CD4-positive, alpha-beta T cell (primary cell): Measurements from ENCODE around the gene PCDH1. TPM values are rescaled to one million over a fixed set of nuclear protein-coding genes. Genes with fewer than 3 reads are reported as not detected.

Experiments
- ATAC-seq: fragments of 200-7000 bp; cut with Tn5 transposase; one replicate; pipeline ENCODE4 v1.10.0; 2022; ENCODE audit warnings: mild to moderate bottlenecking; ENCODE audit not compliant: poor library complexity
- CTCF ChIA-PET: fragments of 350-600 bp; sonication (Branson Sonifier 250); formaldehyde crosslinking; loops from one replicate; lab custom pipeline; 2021; ENCODE audit warnings: antibody characterized with exemption, inconsistent platforms; lab: Charles Lee
- POLR2A ChIA-PET: fragments of 350-600 bp; sonication (Branson Sonifier 250); formaldehyde crosslinking; loops from one replicate; lab custom pipeline; 2021; ENCODE audit warnings: antibody characterized with exemption, inconsistent platforms; lab: Charles Lee
- DNase-seq, 14 experiments: peaks; one replicate each; pipeline ENCODE4 v3.0.0-alpha.2; 2013 to 2020; ENCODE audit warnings: mixed read lengths in 2 of 14
- H3K27ac ChIP-seq, 2 donors: one replicate each; pipeline versions ENCODE4 v1.5.1 to v1.7.0; 2013; ENCODE audit warnings: low read length in 2 of 2, low read depth in 1 of 2, mild to moderate bottlenecking in 1 of 2
- H3K27me3 ChIP-seq, 2 experiments: 1 replicate in 1 of 2; 2 replicates in 1 of 2; pipeline versions ENCODE4 v1.6.1 to v1.7.0; 2013; ENCODE audit warnings: low read length in 2 of 2, control low read depth in 1 of 2, mild to moderate bottlenecking in 1 of 2, moderate library complexity in 1 of 2; ENCODE audit not compliant: insufficient read depth in 2 of 2, control insufficient read depth in 1 of 2
- H3K36me3 ChIP-seq: one replicate; pipeline ENCODE4 v1.6.1; 2013; ENCODE audit warnings: low read length, control low read depth; ENCODE audit not compliant: insufficient read depth
- H3K4me1 ChIP-seq: one replicate; pipeline ENCODE4 v1.6.1; 2013; ENCODE audit warnings: low read length, control low read depth; ENCODE audit not compliant: insufficient read depth
- H3K4me3 ChIP-seq: one replicate; pipeline ENCODE4 v1.5.1; 2013; ENCODE audit warnings: mild to moderate bottlenecking, low read length, moderate library complexity
- H3K9me3 ChIP-seq, 2 experiments: 1 replicate in 1 of 2; 2 replicates in 1 of 2; pipeline versions ENCODE4 v1.6.1 to v1.7.0; 2013; ENCODE audit warnings: low read length in 2 of 2, mild to moderate bottlenecking in 2 of 2, control low read depth in 1 of 2, moderate library complexity in 1 of 2; ENCODE audit not compliant: control insufficient read depth in 1 of 2, insufficient read depth in 1 of 2
- H3K27ac Mint-ChIP-seq: one replicate; pipeline ENCODE4 v1.8.0; 2020; ENCODE audit warnings: mixed read lengths
- H3K27me3 Mint-ChIP-seq: one replicate; pipeline ENCODE4 v1.8.0; 2021; ENCODE audit warnings: mixed read lengths
- H3K36me3 Mint-ChIP-seq: one replicate; pipeline ENCODE4 v1.8.0; 2021; ENCODE audit warnings: low read depth, mixed read lengths
- H3K4me1 Mint-ChIP-seq: one replicate; pipeline ENCODE4 v1.8.0; 2021; ENCODE audit warnings: low read depth, mixed read lengths
- H3K4me3 Mint-ChIP-seq: one replicate; pipeline ENCODE4 v1.8.0; 2020; ENCODE audit warnings: mild to moderate bottlenecking, mixed read lengths
- H3K9me3 Mint-ChIP-seq: one replicate; pipeline ENCODE4 v1.8.0; 2020; ENCODE audit warnings: mixed read lengths
- intact Hi-C, 2 experiments: fragments of 100-400 bp; cut with DNase I in 1 of 2; cut with micrococcal nuclease in 1 of 2; formaldehyde crosslinking; loops; one replicate each; pipeline versions ENCODE4 v1.15.1 to v1.9.0; 2023 to 2025; cut with DNase I, micrococcal nuclease
- total RNA-seq, 174 experiments: library from RNA in 2 of 174; stranded (reverse) in 2 of 174; gene quantifications; one replicate each; pipeline ENCODE4 v1.2.3 and lab custom pipeline; 2021 to 2026
- TF ChIP-seq, protein P1 (sequence below): fragments of 200-600 bp; IDR thresholded peaks from one replicate; pipeline ENCODE4 v1.8.0; 2022; ENCODE audit warnings: antibody characterized with exemption, mild to moderate bottlenecking

The PCDH1 gene
- total RNA-seq, 2 experiments from 2014 or later, result 0.17 TPM; not detected in 1

DNA sequence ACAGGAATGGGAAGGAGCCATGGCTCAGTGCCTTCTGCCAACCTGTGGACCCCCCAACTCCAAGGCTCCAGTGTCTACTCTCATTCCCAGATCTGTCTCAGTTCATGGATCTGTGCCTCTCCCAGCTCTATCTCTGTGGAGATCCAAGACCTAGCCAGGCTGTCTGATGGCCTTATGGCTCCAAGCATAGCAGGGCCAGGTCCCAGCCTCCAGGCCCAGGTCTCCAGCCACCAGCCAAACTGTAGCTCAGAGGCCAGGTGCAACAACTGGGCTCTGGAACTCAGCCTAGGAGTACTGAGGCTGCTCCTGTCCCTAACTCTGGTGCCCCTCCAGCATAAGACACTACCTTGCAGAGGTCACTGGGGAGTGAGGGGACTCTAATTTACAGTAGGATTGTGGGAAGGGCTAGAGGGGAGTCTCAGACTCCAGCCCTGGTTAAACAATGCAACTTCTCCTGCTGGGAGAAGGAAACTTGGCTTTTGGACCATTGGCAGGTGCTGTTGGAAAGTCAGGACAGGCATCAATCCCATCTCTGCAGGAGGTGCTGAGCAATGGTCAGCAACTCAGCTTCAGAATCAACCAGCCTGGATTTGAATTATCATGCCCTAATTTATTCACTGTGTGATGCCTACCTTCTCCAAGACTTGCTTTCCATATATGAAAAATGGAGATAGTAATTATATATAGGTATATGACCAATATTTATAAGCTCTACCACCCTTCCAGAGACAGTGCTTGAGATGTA lies 63.0 kb downstream of the PCDH1 start:
- H3K27me3 ChIP-seq, result peaks cover 19 to 33% of the 10 kb centered on the region in 2 experiments
- H3K4me3 Mint-ChIP-seq, result no peak overlapping the region

DNA sequence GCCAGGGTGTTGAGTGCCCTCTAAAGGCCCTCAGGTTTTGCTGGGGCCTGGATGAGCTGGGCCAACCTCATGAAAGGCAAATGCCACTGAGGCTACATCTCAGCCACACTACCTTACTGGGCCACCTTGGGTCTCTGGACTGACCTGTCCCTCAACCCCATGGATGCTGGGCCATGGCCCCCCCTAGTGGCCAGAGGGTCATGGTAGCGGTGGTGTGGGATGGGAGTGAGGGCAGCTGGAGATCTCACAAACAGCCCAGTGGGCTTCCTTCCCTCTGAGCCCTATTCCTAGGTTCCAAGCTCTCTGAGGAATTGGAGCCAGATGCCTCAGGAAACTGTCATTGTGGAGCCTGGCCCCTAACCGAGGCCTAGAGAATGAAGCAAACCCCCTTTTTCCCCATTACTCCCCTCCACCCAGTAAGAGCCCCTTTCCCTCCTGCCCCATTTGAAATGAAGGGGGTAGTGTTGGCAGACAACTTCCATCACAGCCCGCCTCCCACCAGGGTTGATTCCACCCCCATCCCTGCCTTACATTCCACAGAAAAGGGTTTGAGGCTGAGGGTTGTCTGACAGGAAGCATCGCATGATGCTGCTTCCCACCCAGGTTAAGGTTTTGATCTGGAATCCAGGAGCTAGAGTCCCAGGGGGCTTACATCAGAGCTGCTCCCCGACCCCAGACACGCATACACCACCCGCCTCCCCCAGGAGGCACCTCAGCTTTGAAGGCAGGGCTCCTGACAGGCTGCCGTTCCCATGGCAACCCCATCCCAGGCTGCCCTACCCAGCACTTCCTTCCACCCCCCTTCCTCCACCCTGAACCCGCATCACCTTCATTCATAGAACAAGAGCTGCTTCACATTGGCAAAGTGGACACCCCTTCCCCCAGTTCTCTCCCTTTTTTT lies 63.9 kb downstream of the PCDH1 start:
- ATAC-seq, result peak; percentile 32
- no peak overlapping the region for H3K27ac Mint-ChIP-seq
- TF ChIP-seq, protein P1, sequence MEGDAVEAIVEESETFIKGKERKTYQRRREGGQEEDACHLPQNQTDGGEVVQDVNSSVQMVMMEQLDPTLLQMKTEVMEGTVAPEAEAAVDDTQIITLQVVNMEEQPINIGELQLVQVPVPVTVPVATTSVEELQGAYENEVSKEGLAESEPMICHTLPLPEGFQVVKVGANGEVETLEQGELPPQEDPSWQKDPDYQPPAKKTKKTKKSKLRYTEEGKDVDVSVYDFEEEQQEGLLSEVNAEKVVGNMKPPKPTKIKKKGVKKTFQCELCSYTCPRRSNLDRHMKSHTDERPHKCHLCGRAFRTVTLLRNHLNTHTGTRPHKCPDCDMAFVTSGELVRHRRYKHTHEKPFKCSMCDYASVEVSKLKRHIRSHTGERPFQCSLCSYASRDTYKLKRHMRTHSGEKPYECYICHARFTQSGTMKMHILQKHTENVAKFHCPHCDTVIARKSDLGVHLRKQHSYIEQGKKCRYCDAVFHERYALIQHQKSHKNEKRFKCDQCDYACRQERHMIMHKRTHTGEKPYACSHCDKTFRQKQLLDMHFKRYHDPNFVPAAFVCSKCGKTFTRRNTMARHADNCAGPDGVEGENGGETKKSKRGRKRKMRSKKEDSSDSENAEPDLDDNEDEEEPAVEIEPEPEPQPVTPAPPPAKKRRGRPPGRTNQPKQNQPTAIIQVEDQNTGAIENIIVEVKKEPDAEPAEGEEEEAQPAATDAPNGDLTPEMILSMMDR, result peak; percentile 37
- Histone ChIP-seq H3K27ac (no peak overlapping the region), H3K27me3 (peaks cover 21 to 35% of the 10 kb centered on the region in 2 experiments), H3K4me1 (no peaks in the 10 kb centered on the region), H3K9me3 (no peaks in the 10 kb centered on the region), H3K4me3 (no peak overlapping the region), H3K36me3 (no peaks in the 10 kb centered on the region)
- no peak overlapping the region for H3K4me3 Mint-ChIP-seq
- no peaks in the 10 kb centered on the region for H3K36me3 Mint-ChIP-seq
- POLR2A ChIA-PET, result no interaction called here
- intact Hi-C loops, result loop anchor here in 1 of 2 experiments (5.0 kb wide), 2 partner anchors 122 to 152 kb away; no protein-coding TSS in a partner anchor
- DNase-seq, result peak in 11 of 14 experiments; percentile 3 to 65 (median 29)
- CTCF ChIA-PET, result interaction anchor here (2.0 kb wide), 1 partner anchor 122 kb away, joined by 8 read pairs; no protein-coding TSS in a partner anchor
- H3K4me1 Mint-ChIP-seq, result no peaks in the 10 kb centered on the region
- no peaks in the 10 kb centered on the region for H3K9me3 Mint-ChIP-seq
- peaks cover 54% of the 10 kb centered on the region for H3K27me3 Mint-ChIP-seq

More for the DNA sequence above, 63.0 kb downstream of the PCDH1 start:
- Histone ChIP-seq H3K4me1 (no peaks in the 10 kb centered on the region), H3K4me3 (no peak overlapping the region), H3K9me3 (no peaks in the 10 kb centered on the region), H3K27ac (no peak overlapping the region), H3K36me3 (no peaks in the 10 kb centered on the region)
- H3K27me3 Mint-ChIP-seq, result peaks cover 49% of the 10 kb centered on the region
- no peak overlapping the region for H3K27ac Mint-ChIP-seq
- no peak for ATAC-seq
- no peak for DNase-seq
- intact Hi-C loops, result no loop called here
- H3K9me3 Mint-ChIP-seq, result no peaks in the 10 kb centered on the region
- H3K4me1 Mint-ChIP-seq, result no peaks in the 10 kb centered on the region
- no peaks in the 10 kb centered on the region for H3K36me3 Mint-ChIP-seq
- POLR2A ChIA-PET, result interaction anchor here (0.7 kb wide), 1 partner anchor 22 kb away, joined by 3 read pairs; no protein-coding TSS in a partner anchor
- TF ChIP-seq, protein P1, result no peak
- CTCF ChIA-PET, result no interaction called here

DNA sequence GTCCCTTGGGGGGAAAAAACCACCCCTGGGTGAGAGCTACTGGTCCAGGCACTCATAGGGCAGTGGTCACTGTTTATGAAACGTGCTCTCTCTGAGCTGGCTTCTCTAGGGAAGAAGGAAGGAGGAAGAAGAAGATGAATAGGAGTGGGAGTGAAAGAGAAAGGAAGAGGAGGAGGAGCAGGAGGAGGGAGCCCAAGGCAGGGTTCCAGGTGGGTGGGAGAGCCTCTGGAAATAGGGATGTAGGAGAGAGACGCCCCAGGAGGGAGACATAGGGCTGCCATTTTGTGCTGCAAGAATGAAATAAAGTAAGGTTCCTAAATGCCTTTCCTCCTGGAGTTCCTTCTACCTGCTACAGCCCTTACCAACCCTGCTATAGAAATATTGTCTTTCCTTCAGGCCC lies 65.7 kb downstream of the PCDH1 start:
- POLR2A ChIA-PET, result no interaction called here
- no peaks in the 10 kb centered on the region for H3K36me3 Mint-ChIP-seq
- no peak overlapping the region for H3K27ac Mint-ChIP-seq
- peaks cover 27 to 51% of the 10 kb centered on the region in 2 experiments for H3K27me3 ChIP-seq
- H3K4me1 Mint-ChIP-seq, result no peaks in the 10 kb centered on the region
- CTCF ChIA-PET, result interaction anchor here (1.9 to 2.0 kb wide), 2 partner anchors 10 to 121 kb away, joined by 7 to 8 read pairs; no protein-coding TSS in a partner anchor
- H3K4me1 ChIP-seq, result no peaks in the 10 kb centered on the region
- no peak overlapping the region for H3K4me3 Mint-ChIP-seq
- no peaks in the 10 kb centered on the region for H3K9me3 ChIP-seq
- H3K4me3 ChIP-seq, result no peak overlapping the region
- no peak overlapping the region for H3K27ac ChIP-seq
- peaks cover 72% of the 10 kb centered on the region for H3K27me3 Mint-ChIP-seq
- intact Hi-C loops, result loop anchor here in 1 of 2 experiments (5.0 kb wide), 2 partner anchors 120 to 150 kb away; no protein-coding TSS in a partner anchor
- H3K36me3 ChIP-seq, result no peaks in the 10 kb centered on the region
- TF ChIP-seq, protein P1, result no peak
- no peaks in the 10 kb centered on the region for H3K9me3 Mint-ChIP-seq
- no peak for DNase-seq
- no peak for ATAC-seq
